H7 (cell line): ENCODE measurements around the gene NYAP1. TPM values are rescaled to one million over a fixed set of nuclear protein-coding genes. Genes with fewer than 3 reads are reported as not detected.
"Not testable (repeated sequence)": the region's sequence is repeated elsewhere in the genome, so short reads cannot be mapped to it uniquely, and the experiment has no call there.

Experiments used
- DNase-seq: peaks from one replicate; pipeline ENCODE4 v3.0.0; 2012
- H3K27me3 ChIP-seq: 2 replicates; pipeline ENCODE4 v1.6.0; 2011; ENCODE audit warnings: mild to moderate bottlenecking, low read length; ENCODE audit not compliant: control insufficient read depth, insufficient read depth
- H3K36me3 ChIP-seq: replicated peaks from 2 replicates; pipeline ENCODE4 v1.5.1; 2011; ENCODE audit warnings: low read length; ENCODE audit not compliant: control insufficient read depth, insufficient read depth
- H3K4me3 ChIP-seq: 2 replicates; pipeline ENCODE4 v1.5.1; 2011; ENCODE audit warnings: low read depth, mild to moderate bottlenecking, control low read depth, low read length, moderate library complexity; ENCODE audit not compliant: insufficient read depth
- total RNA-seq: library from RNA; depleted of rRNA; stranded (reverse); fragments of >200 nt; shearing (Covaris generic); gene quantifications from 2 replicates; pipeline ENCODE4 v1.2.3, GENCODE V29; 2014; rRNA removed

NYAP1 gene
- total RNA-seq, result 4.0 and 5.5 TPM in 2 replicates

GRCh38 chr7:100483722-100484672, at the start of gene NYAP1:
TSS of gene NYAP1 (plus strand) at chr7:100483927. CDS start at chr7:100485312, 1,385 bp downstream.
- Histone ChIP-seq H3K27me3 (no peaks in the 10 kb centered on the region), H3K36me3 (no peaks in the 10 kb centered on the region), H3K4me3 (peak within 1 kb of the TSS; percentile 49)
- DNase-seq, result peak; percentile 96

- no peaks in the 10 kb centered on the region for H3K27me3 ChIP-seq
- H3K4me3 ChIP-seq, result peak overlapping the region; percentile 96
- no peak for DNase-seq
- peaks cover 25% of the 10 kb centered on the region for H3K36me3 ChIP-seq
Observed at GRCh38 chr7:100434297-100435144, 49.2 kb upstream of the NYAP1 start.

- Histone ChIP-seq H3K4me3 (peak overlapping the region; percentile 96), H3K27me3 (no peaks in the 10 kb centered on the region), H3K36me3 (peaks cover 25% of the 10 kb centered on the region)
- peak; percentile 87 for DNase-seq
Observed at GRCh38 chr7:100435401-100436304, 48.1 kb upstream of the NYAP1 start.

- no peak for DNase-seq
- H3K27me3 ChIP-seq, result no peaks in the 10 kb centered on the region
- no peak overlapping the region for H3K4me3 ChIP-seq
- peaks cover 18% of the 10 kb centered on the region for H3K36me3 ChIP-seq
Observed at GRCh38 chr7:100437150-100438100, 46.3 kb upstream of the NYAP1 start.

GRCh38 chr7:100438172-100438571, 45.6 kb upstream of the NYAP1 start:
- DNase-seq, result no peak
- Histone ChIP-seq H3K27me3 (no peaks in the 10 kb centered on the region), H3K4me3 (no peak overlapping the region), H3K36me3 (peaks cover 14% of the 10 kb centered on the region)

GRCh38 chr7:100438731-100439130, 45.0 kb upstream of the NYAP1 start:
- not testable (repeated sequence) for H3K4me3 ChIP-seq, H3K36me3 ChIP-seq, DNase-seq, H3K27me3 ChIP-seq

- H3K36me3 ChIP-seq, DNase-seq, H3K4me3 ChIP-seq, H3K27me3 ChIP-seq: not testable (repeated sequence)
Observed at GRCh38 chr7:100439244-100439643, 44.5 kb upstream of the NYAP1 start.

GRCh38 chr7:100441641-100442535, 41.8 kb upstream of the NYAP1 start:
- Histone ChIP-seq H3K36me3 (no peaks in the 10 kb centered on the region), H3K27me3 (no peaks in the 10 kb centered on the region), H3K4me3 (no peak overlapping the region)
- no peak for DNase-seq

GRCh38 chr7:100443096-100443840, 40.5 kb upstream of the NYAP1 start:
- Histone ChIP-seq H3K4me3 (no peak overlapping the region), H3K27me3 (no peaks in the 10 kb centered on the region), H3K36me3 (no peaks in the 10 kb centered on the region)
- no peak for DNase-seq

GRCh38 chr7:100444311-100445278, 39.1 kb upstream of the NYAP1 start:
- Histone ChIP-seq H3K27me3 (no peaks in the 10 kb centered on the region), H3K36me3 (no peaks in the 10 kb centered on the region), H3K4me3 (no peak overlapping the region)
- DNase-seq, result peak; percentile 44

- Histone ChIP-seq H3K4me3 (no peak overlapping the region), H3K36me3 (no peaks in the 10 kb centered on the region), H3K27me3 (no peaks in the 10 kb centered on the region)
- DNase-seq, result no peak
Observed at GRCh38 chr7:100446040-100446439, 37.7 kb upstream of the NYAP1 start.
